Non-pigmented ciliary epithelial cell (primary cell): ENCODE data around the gene ZNF850.
A peak's percentile ranks its signal among the peaks of the same experiment; 100 is the strongest.

ENCODE experiments used
- DNase-seq: peaks from one replicate; pipeline ENCODE4 v3.0.0-alpha.2; 2010; ENCODE audit warnings: low read depth

ZNF850 gene

GRCh38 chr19:36688058-36688457, 84.5 kb downstream of the ZNF850 start:
- DNase-seq: no peak

DNA sequence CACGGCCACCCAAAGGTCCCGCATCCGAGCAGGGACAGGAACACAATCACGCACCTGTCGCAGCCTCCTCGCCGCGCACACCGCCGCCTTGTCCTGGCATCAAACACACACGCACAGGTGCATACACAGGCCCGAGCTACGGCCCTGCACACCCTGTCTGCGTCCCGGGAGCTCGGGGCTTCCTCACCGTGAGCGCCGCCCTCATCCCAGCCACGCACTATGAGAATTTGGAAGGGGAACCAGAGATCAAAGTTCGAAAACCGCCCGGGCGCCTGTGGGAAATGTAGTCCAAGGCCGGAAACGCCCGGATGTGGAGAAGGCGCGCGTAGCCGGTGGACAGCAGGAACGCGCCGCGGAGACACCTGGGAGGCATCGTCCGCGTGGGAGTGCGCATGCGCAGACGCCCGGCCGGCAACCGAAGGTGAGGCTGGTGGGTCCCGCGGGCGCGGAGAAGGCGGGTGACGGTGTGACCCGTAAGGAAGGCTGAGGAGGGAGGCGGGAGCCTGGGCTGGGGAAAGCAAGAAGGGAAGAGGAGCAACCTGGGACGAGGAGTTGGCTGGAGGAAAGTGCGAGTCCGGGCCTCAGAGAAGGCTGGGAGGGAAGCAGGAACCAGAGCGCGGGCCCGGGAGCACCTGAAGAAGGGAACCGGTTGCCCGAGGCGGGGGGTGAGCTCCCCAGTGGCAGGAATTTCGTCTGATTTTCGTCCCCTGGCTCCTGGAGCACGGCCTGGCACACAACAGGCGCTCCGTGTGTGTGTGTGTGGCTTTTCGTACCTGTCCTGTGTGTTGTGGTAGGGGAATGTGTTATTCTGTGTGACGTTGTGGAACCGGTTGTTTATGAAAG, 85.2 kb downstream of the ZNF850 start, which contains the start of gene ZNF567:
ZNF567 (plus strand) TSS at position 399 of the 843 bp plus-strand sequence. CDS start 7,256 bp downstream, outside the sequence.
- DNase-seq: peak; percentile 65

- no peak for DNase-seq
Observed at GRCh38 chr19:36686365-36687213, 86.0 kb downstream of the ZNF850 start.

DNA sequence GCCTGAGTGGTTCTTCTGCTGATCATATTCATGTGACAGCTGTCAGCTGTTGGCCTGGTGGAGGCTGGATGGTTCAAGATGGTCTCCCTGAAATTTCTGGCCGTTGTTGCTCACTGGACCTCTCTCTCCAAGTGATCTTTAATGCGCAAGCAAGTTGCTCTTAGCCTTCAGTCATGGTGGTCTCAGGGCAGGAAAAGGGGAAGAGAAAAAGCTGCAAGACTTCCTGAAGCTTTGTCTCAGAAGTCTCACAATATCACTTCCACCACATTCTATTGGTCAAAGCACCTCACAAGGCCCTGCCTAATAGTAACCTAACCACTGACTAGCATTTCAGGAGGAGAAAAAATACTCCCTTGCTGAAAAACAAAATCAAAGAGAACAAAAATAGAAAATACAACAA, 86.8 kb downstream of the ZNF850 start:
- DNase-seq: no peak

DNA sequence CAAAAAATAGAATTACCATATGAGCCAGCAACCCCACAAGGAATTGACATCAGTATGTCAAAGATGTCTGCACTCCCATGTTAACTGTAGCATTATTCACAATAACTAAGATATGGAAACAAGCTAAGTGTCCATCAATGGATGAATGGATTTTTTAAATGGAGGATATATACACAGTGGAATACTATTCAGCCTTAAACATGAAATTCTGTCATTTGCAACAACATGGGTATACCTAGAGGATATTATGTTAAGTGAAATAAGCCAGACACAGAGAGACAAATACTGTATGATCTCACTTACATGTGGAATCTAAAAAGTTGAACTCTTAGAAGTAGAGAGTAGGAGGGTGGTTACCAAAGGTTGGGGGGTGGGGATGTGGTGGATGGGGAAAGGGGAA, 93.2 kb downstream of the ZNF850 start:
- DNase-seq: no peak

DNA sequence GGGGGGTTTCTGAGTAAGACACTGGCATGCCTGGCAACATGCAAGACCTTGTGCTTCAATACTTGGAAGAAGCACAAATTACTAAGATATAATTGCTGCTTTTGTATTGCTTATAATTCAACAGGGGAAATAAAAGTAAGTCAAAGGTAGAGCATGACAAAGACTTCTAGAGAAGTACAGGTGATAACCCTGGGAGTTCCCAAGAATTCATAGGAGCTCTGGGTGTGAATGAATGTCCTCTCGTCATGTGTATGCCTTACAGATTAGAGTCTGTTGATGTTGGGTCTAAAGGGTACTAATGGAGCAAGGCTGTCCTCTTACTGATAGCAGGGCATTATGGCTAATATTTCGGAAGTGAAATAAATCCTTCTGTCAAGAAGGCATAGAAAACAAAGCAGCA, 98.4 kb downstream of the ZNF850 start:
- DNase-seq: no peak

DNA sequence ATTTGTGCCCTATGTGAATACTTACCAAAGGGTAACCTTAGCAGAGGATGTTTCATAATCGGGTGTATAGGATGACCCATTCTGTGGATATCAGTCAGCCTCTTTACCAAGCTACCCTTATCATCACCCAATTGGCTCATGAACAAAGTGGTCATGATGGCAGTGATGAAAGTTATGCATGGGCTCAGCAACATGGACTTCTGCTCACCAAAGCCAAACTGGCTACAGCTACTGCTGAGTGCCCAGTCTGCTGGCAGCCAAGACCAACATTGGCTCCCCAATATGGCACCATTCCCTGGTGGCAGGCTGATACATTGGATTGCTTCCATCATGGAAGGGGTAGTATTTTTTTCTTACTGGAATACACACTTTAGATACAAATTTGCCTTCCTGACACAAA, 100.2 kb downstream of the ZNF850 start:
- no peak for DNase-seq

DNA sequence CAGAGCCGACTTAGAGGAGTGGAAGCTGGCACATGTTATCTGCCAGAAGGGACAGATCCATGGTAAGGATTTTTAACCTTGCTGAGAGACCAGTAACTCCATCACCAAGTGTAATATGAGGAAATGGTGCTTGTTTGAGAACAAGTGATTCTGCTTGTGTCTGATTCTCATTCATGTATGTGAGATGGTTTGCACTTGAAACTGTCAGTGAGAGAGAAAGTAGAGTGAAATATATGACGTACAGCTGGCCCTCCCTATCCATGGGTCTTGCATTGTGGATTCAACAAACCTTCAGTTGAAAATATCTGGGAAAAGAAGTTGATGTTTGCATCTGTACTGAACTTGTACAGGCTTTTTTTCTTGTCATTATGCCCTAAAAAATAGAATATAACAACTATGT, 104.0 kb downstream of the ZNF850 start:
- no peak for DNase-seq

- no peak for DNase-seq
Observed at GRCh38 chr19:36665832-36666231, 106.8 kb downstream of the ZNF850 start.
